Measurements from ENCODE around the gene OSBPL1A.
A peak's percentile ranks its signal among the peaks of the same experiment; 100 is the strongest.

The OSBPL1A gene

DNA sequence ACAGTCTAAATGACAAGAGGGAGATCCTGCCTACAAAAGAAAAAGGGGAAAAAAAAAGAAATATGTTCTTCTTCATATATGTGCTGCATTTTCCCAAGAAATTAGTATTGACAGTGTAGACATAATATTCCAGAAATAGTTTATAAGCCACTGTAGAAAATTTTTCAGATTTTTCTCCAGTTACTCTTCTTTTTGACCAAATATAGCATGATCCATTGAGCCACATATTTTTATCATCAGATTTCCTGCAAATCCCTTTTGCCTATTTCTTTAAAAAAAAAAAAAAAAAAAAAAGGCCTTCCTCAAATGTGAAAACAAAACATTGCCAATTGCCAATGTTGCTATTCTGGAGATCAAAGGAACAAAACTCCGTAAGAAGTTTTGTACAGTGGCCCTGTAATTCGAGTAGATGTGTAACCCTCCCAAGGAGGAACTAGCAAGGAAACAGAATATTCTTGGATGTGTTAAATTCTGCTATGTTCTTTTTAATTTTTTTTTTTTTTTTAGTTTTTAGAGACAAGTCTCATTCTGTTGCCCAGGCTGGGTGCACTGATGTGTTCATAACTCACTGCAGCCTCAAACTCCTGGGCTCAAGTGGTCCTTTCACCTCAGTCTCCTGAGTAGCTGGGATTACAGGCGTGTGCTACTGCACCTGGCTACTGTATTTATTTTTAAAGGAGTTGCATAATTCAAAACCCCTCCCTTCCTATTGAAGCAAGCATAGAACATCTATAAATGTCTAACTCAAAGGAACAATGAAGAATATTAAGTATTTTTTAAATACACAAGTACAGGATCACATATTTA is 271.3 kb downstream of the OSBPL1A start:
- DNase-seq (ENCODE audit: low read depth), result no peak

DNA sequence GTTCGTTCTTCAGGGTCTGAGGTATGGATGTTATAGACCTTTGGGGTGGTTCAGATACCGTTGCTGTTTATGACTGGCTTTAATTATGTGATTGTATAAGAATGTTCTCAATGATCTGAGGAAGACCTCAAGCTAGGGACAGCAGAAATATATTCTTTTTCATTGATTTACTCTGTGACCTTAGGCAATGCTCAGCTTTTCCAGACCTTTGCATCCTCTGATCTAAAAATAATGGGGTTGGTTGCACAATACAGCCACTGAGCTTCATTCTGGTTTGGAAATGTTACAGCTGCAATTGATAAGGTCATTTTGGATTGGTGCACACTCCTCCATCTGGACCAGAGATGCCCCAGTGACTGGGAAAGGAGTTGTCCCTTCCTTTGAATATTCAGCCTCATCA is 276.0 kb downstream of the OSBPL1A start:
- DNase-seq (ENCODE audit: low read depth), result no peak

DNA sequence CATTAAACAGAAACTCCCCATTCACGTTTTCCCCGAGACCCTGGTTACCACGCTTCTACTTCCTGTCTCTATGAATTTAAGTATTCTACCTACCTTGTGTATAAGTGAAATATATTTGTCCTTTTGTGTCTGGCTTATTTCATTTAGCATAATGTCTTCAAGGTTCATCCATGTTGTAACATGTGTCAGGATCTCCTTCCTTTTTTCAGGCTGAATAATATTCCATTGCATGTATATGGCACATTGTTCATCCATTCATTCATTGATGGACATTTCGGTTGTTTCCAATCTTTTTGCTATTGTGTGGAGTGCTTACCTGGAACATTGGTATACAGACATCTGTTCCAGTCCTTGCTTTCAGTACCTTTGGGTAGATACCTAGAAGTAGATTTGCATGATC is 276.9 kb downstream of the OSBPL1A start:
- DNase-seq (ENCODE audit: low read depth), result no peak

DNA sequence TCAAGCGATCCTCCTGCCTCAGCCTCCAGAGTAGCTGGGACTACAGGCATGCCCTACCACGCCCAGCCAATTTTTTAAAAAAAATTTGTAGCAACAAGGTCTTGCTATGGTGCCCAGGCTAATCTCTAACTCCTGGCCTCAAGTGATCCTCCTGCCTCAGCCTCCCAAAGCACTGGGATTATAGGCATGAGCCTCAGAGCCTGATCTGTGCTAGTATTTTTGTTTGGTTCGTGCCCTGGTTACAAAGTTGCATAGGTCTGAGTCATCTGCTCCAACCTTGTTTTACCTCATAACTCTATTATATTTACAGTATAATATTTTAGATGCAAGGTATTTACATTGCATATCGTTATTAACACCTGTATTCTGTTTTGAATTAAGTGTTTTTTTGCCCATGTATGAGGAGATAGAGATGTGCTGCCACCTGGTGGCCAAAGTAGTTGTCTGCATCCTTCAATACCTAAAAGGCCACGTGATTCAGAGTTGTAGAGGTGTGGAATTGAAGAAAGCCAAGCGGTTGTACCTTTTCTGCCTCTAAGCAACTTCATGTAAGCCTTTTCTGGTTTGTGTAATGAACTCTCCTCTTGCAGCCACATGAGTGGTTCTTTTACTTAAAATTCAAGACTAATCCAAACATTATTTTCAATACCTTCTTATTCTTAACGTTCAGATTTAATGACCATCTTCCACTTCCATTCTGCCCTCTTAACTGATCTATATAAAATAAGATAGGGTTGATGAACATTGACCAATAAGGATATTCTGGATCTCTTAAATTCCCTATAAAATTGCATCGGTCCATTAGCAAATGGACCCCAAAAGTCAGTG is 278.7 kb downstream of the OSBPL1A start:
- peak; percentile 41 for DNase-seq (ENCODE audit: low read depth)

DNA sequence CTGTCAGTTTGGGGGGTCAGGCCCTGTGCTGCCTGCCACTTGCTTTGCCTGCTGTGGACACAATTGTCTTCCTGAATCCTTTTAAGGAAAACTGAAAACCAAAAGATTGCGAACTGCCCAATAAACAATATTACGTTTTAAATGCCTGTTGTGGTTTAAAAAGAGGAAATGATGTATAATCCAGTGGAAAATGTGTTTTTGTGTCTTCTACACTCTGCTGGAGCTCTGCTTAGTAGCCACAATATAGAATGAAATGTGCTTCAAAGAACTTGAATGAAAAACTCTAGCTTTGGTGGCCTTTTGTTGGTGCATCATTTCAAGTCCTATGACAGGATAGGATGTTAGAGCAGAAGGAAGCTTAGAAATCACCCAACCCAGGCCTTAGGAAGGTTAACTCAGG is 282.0 kb downstream of the OSBPL1A start:
- DNase-seq (ENCODE audit: low read depth), result no peak

DNA sequence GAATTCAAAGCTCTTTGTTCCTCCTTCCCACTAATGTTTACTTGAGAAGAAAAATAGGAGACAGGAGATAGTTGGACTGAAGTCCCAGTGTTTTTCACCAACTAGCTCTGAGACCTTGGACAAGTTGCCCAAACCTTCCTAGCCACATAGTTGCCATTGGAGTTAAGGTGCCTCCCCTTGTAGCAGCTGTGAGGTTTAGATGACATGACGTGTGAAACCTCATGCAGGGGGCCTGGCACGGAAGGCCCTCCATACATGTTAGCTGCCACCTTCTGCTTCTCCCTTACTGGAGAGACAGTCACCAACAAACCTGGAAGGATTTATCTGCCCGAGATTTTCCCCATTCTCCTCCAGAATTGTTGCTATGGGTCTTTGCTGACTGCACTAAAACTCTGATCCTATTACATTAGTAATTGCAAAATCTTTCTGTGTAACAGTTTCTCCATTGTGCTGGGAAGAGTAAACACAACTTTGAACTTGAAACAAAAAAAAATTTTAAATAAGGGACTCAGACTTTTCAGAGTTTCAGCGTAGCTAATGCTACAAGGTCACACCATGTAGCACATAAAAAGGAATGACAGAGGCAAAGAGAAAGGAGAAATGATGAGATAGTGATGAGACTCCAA is 282.6 kb downstream of the OSBPL1A start:
- no peak for DNase-seq (ENCODE audit: low read depth)

DNA sequence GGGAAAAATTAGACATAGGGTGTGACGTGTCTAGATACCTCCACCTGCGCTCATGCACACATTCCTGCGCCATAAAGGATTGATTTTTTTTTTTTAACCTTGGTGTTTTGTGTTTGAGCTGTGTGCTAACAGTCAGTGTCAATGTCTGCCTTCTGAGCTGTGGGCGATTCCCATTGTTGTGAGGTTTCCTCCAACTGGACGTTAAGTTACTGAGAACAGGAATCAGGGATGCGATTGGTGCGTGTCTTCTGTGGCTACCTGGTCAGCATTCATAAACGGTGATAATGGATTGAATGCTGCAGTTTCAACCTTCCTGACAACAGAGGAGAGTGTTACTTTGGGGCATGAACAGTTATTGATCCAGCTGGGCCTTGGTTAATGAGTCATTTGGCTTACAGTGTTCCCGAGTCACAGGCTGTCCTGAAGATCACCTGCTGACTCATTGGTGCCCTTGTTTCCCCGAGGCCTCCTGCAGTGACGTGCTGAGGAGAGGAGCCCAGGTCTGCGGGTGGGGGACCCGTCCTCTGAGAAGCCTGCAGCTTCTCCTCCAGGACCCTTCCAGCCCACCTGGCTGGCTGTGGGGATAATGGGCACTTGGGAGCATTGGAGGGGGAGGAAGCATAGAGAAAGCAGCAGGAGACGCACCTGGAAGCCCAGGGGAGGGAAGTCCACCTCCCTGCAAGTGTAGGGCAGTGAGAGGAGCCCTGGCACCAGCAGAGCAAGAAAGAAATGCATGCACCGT is 284.6 kb downstream of the OSBPL1A start:
- DNase-seq (ENCODE audit: low read depth), result no peak

DNA sequence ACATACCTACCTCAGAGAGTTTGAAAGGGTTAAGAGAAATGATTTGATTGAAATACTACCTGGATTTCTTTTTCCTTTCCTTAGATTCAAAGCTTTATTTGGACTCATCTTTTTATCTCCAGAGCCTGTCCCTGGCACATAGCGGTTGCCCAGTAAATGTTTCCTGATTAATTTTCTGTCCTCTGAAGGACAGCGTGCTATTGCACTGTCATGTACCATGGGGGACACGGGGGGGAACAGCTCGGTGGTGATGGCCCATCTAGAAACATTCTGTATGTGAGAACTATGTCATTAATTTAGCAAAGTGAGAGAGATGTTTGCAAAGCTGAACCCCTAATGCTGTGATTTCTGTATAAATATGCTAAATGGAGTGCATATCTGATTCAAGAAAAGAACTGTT is 285.2 kb downstream of the OSBPL1A start:
- DNase-seq (ENCODE audit: low read depth), result no peak

All from stimulated activated CD8-positive, alpha-beta memory T cell treated with anti-CD3 and anti-CD28 coated beads, Interleukin-12 subunit alpha, Interleukin-12 subunit beta, amount 100 ng/mL, for 4 hours (primary cell).